Stimulated activated CD4-positive, alpha-beta T cell treated with anti-CD3 and anti-CD28 coated beads, Interleukin-4, amount 100 ng/mL, for 4 hours (primary cell): Measurements from ENCODE around the gene EIF2AK2.

Experiments
- DNase-seq, 2 experiments: peaks; one replicate each; pipeline ENCODE4 v3.0.0-alpha.2; 2020

Gene EIF2AK2

DNA sequence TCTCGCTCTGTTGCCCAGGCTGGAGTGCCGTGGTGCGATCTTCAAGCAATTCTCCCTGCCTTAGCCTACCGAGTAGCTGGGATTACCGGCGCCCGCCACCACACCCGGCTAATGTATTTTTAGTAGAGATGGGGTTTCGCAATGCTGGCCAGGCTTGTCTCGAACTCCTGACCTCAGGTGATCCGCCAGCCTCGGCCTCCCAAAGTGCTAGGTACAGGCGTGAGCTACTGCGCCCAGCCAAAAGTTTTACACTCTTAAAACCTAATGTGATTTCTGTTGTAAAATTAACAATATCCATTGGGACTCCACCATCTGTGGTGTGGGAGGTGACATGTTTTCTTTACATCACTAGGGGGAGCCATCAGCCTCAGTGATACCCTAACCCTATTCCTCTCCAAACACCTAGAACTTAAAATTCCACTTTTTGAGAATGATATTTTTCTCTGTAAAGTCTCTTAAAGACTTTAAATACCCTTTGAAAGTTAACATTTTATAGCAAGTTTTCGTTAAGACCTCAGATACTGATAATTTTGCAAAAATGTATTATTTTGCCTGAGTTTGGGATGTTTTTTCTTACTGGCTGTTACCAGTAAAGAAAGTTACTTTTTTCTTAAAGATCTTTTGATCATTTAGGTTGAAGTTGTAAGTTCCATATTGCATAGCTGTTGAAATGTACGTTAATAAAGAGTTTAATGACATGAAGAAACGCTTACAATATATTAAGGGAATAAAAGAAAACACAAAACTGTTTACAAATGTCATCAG is 11.6 kb upstream of the EIF2AK2 start:
- peak in 1 of 2 experiments; percentile 17 for DNase-seq

DNA sequence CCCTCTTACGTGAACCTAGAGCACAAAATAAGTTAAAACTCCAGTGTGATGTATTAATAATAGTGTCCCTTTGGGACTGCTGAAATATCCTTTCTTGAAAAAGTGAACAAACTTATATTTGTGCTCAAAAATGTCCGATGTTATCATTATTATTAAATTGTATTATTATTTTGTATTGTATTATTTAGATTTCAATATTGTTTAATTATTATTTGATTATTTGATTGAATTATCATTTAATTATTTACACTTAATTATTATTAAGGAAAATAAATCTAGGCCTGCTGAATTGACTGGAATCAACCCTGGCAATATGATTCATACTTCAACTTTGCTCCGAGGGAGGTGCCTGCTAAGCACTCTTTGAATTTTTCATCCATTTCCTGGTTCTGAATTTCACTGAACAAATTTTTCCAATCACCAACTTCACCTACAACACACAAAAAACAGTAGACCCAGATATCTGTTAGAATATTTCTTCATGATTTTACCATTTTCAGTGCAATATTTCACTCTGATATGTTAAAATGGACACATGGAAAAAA is 10.9 kb upstream of the EIF2AK2 start:
- DNase-seq: no peak

DNA sequence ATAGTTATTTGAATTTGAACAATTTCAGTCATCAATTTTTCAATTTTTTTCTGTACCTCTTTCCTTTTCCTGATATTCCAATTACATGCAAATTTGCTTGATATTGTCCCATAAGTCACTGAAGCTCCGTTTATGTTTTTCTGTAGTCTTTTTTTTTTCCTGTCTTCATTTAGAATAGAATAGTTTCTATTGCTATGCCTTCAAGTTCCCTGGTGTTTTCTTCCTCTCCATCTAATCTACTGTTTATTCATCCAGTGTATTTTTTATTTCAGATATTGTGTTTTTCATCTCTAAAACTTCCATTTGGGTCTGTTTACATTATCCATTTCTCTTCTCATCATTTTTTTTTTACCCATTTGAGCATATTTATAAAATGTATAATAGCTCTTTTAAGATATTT is 8.0 kb upstream of the EIF2AK2 start:
- no peak for DNase-seq

DNA sequence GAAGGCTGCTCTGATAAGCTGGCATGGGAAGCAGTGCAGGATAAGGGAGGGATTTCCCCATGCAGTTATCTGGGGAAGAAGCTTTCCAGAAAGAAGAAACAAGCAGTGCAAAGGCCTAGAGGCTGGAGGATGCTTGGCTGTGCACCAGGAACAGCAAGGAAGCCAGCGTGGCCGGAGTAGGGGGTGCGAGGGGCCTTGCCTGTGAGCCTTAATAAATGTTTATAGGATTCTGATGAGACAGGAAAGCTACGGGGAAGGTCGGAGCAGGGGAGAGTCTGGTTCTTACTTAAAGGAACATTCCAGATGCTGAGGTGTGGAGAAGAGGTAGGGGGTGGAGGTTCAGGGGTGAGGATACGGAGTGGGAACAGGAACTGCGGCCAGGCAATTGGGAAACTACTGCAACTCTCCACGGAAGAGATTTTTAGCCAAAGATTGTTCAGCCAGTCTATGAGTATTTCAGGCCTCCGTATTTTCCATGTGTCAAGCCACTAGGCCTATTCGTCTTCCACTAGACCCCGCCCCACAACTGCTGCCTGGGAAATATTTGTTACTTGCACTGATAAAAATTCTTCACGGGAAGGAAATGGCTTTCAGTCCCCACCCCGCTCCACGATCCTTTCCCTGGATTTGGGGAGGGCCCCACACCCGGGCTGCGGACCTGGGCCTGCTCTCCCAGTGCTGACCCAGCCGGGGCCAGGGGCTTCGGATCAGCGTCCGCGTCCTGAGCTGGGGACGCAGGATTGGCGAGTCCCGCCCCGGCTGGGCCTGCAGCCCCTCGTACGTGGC is 516 bp downstream of the EIF2AK2 start:
- DNase-seq: peak; percentile 20 to 35

DNA sequence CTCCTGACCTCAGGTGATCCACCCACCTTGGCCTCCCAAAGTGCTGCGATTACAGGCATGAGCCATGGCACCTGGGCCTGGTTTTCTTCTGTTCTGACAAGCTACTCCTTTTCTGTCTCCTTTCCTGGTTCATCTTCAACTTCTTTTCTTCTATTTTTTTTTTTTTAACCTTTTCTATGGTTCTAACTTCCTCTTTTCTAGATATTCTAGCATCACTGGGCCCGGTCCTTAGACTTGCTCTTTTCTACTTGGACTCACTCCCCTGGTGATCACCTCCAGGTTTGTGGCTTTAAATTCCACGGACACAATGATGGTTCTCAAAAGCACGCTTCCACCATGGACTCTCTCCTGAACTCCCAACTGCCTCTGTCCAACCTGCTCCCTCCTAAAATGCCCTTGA is 2.0 kb downstream of the EIF2AK2 start:
- DNase-seq: no peak

DNA sequence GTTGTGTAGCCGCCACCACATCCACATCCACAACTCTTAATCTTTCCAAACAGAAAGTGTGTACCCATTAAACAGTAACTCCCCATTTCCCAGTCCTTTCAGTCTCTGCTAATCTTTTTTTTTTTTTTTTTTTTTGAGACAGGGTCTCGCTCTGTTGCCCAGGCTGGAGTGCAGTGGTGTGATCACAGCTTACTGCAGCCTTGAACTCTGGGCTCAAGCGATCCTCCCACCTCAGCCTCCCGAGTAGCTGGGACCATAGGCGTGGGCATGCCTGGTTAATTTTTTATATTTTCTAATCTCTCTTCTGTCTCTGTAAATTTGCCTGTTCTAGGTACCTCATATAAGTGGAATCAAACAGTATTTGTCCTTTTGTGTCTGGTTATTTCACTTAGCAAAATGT is 3.6 kb downstream of the EIF2AK2 start:
- DNase-seq: no peak

DNA sequence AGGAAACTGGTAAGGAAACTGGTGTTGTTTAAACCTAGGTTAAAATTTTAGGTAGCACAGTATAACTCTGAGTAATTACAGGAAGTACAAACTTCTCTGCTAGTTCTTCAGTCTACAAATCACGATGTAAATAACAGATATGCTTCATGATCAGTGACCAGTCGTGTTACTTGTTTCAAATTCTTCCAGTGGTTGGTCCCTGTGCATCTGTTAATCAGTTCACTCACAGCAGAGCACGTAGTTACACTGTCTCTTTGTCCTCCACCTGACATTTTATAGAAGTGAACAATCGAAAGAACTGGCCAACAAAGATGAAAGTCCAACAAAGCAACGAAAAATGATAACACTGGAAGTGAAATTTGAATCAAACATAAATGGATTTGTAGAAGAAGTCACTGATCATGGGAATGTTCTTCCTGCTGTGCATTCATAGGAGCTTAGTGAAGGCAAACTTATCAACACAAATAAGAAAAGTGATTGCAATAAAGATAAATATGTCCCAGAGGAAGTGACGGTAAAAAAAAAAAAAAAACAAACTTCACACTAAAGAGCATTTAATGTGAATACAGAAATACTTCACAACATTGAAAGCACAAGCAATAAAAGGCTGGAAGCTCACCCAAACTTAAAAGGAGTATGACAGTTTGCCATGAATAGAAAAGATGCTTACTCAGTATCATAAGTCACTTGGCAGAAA is 7.0 kb downstream of the EIF2AK2 start:
- DNase-seq: no peak

DNA sequence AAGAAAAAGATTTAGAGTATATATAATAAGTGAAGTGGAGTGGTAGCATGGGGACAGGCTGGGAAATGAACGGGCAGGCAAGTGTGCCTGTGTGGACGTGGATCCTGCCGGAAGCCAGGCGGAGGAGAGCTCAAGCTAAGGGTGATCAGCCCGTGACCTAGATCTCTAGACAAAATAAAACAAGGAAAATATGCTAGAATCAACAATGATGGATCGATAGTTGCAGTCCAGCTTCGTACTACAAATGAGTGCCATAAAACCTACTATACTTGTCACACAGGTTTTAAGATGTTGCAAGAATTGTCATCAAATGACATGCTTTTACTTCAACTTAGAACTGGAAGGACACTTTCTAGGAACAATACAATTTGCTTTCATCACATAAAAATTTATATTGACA is 8.5 kb downstream of the EIF2AK2 start:
- no peak for DNase-seq

DNA sequence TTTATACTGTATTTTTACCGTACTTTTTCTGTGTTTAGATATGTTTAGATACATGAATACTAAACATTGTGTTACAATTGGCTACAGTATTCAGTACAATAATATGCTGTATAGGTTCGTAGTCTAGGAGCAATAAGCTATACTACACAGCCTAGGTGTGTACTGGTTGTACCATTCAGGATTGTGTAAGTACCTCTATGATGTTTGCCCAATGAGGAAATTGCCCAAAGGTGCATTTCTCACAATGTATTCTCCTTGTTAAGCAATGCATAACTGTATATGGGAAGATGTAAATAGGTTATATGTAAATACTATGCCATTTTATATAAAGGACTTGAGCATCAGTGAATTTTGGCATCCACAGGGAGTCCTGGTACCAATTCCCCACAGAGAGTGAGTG is 10.7 kb downstream of the EIF2AK2 start:
- DNase-seq: no peak

DNA sequence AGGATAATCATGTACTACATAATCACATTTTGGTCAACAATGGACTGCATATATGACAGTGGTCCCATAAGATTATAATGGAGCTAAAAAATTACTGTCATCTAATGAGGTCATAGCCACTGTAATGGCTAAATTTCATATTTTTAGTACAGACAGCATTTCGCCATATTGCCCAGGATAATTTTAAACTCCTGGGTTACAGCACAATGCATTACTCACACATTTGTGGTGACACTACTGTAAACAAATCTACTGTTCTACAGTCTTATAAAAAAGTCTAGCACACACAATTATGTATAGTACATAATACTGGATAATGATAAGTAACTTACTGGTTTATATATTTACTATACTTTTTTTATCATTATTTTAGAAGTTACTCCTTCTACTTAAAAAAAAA is 12.8 kb downstream of the EIF2AK2 start:
- no peak for DNase-seq

DNA sequence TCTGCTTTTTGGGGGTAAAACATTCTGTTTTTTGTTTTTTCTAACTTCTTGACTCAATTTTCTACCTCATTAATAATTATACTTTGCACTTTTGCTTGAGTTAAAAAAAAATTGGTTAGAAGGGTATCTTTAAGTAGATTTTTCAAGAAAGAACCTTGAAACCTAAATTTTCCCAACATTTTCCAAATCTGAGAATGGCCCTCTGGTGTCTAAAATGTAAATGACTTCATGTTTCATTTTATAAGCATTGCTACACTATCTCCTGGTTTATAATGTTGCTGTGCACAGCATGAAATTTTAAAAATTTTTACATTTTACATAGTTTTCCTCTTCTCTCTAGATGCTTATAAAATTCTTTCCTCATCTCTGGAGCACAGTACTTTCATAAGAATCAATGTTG is 14.2 kb downstream of the EIF2AK2 start:
- DNase-seq: no peak

DNA sequence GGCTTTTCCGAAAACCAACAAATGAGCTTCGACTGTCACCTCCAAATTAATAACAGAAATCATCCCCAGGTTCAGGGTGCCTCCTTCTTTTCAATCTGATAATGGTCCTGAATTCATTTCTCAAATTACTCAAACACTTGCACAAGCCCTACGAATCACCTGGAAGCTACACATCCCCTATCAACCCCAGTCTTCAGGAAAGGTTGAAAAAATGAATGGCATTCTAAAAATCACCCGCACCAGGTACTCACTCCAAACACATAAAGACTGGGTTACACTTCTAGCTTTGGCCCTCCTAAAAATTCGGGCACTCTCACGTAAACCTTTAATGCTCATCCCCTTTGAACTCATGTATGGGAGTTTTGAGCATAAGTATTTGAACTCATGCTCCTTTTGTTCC is 23.9 kb downstream of the EIF2AK2 start:
- DNase-seq: no peak

DNA sequence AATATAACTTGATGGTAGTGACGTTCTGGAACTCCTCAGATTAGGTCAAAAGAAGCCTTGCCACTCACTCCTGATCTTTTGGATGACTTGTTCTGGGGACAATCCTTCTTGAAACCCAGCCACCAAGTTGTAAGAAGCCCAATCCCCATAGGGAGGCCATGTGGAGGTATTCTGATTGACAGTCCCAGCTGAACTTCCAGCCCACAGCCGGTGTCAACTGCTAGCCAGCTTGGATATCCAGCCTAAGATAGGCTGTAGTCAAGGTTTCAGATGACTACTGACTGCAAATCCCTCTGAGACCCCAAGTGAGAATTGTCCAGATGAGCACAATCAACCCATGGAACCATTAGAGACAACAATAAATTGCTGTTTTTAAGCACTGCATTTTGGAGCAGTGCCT is 31.4 kb downstream of the EIF2AK2 start:
- DNase-seq: no peak

DNA sequence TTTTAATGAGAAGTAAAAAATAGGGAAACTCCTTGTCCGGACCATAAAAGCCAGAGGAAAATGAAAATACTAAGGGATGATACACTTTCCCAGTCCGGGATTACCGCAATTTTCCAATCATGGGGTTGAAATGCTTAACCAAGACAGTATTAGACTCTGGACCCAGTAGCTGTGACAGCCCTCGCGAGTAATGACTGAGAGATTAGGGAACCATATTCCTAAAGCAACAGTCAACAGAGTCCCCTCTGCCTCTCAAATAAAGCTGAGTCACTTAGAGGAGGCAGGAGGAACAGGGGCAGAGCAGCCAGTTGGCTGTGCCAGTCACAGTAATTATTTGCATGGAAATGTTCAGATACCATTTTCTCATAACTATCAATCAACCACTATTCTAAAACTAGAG is 37.6 kb downstream of the EIF2AK2 start:
- DNase-seq: no peak

DNA sequence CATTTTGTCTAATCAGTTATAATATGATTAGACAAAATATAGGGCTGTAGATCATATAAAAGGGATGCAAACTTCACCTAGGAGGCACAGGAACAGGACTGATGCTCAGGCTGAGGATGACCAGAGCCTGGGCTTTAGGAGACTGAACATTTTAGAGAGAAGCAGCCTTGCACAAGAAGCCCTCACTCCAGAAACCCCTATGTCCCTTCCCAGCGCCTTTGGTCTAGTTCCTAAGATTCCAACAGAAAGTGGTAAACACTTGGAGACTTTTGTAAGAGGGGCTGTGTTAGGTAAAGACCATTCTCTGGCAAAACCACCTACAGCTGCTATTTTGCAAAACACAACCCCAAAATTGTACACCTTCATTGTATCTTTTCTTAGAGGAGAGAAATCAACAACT is 39.2 kb downstream of the EIF2AK2 start:
- DNase-seq: no peak

DNA sequence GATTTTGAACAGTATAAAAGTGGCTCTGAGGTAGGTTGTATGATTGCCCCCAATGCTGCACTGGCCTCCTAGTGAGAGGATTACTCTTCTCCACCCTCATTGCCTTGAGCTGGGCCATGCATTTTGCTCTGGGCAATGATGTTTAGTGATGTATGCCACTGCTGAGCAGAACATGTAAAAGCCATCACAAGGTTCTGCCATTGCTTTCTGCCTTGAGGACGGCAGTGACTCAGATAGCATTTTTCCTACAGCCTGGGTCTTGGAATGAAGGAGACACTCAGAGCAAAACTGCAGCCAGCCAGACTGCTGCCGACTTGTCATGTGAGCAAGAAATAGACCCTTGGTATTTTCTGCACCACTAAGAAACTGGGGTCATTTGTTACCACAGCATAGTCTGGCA is 44.8 kb downstream of the EIF2AK2 start:
- DNase-seq: no peak

DNA sequence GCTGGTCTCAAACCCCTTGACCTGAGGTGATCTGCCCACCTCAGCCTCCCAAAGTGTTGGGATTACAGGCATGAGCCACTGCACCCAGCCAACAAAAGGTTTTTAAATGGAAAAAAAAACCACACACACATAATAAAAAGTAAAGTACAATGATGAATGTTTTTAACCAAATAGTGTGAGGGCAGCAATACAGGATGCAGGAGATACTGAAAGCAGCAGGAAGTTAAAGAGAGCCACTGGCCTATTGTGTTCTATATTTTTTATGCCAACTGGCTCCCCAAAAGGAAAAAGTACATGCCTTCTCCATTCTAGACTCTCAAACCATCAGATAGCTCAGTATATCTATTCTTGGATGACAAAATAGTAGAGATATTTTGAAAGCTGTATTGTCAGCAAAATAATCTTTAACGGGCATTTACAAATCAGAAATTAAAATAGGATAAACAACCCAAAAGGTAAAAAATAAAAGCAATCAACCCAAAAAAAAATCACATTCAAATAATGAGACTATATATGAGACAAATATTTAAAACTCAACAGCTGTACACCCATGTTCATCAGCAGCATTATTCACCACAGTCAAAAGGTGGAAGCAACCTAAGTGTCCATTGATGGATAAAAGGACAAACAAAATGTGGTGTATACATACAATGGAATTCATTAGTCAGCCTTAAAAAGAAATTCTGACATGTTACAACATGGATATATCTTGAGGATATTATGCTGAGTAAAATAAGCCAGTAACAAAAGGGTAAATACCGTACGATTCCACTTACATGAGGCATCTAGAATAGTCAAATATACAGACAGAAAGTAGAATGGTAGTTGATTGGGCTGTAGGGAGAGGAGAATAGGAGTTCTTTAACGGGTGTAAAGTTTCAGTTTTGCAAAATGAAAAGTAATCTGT is 46.2 kb downstream of the EIF2AK2 start:
- no peak for DNase-seq

DNA sequence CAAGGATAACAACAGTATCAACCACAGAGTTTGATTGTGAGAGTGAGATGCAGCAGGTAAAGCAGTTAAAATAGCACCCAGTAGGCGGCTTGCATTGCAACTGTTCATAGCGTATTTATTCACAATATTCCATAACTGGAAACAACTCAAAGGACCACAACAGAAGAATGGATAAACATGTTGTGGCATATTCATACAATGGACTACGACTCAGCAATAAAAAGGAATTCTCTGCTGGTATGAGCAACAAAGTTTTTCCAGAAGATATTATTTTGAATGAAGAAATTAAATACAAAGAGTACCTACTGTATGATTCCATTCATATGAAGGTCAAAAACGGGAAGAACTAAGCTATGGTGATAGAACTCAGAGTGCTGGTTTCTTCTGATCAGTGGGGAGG is 47.3 kb downstream of the EIF2AK2 start:
- DNase-seq: no peak

DNA sequence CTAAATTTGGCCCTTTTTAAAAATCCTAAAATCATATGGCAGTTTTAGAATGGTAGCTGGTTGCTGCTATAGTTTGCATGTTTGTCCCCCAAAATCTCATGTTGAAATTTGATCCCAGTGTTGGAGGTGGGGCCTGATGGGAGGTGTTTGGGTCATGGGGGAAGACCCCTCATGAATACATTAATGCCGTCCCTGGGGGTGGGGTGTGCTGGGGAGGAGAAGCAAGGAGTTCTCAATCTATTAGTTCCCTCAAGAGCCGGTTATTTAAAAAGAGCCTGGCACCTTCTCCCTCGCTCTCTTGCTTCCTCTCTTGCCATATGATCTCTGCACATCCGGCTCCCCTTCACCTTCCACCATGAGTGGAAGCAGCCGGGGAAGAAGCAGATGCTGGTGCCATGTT is 51.6 kb downstream of the EIF2AK2 start:
- no peak for DNase-seq

DNA sequence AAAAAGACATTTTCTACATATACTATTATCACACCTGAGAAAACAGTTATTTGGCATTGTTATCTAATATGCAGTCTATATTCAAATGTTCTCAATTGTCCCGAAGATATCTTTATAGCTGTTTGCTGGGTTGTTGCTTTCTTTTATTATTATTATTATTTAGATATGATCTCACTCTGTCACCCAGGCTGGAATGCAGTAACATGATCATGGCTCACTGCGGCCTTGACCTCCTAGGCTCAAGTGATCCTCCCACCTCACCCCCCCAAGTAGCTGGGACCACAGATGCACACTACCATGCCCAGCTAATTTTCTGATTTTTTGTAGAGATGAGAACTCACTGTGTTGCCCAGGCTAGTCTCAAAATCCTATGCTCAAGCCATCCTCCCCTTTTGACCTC is 52.6 kb downstream of the EIF2AK2 start:
- no peak for DNase-seq

DNA sequence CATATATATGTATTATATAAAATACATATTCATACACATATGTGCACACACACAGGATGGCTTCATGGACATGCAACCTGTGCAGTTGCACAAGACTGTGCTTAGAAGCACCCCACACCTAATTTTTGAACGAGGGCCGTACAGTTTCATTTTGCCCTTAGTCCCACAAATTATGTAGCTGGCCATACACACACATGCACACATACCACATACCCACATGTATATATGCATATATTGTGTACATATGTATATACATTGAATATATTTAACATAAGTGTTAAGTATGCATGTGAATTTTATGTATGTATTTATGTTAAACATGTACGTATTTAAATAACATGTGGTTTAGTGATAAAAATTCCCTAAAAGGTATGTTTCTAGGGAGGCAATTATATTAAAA is 54.2 kb downstream of the EIF2AK2 start:
- no peak for DNase-seq

DNA sequence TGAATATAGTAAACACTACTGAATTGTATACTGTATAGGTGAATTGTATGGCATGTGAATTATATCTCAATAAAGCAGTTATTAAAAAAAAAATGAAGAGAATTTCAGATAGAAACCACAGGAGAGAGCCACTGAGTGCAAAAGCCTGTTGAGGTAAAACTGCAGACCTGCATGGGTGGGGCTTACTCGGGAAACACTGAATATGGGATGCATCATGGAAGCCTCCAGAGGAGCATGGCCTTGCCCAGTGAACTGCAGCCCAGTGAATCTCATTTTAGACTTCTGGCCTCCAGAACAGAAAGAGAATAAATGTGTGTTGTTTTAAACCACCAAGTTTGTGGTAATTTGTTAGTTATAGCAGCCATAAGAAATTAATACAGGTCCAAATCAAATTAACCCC is 56.7 kb downstream of the EIF2AK2 start:
- no peak for DNase-seq
